Measurements from ENCODE around the gene ITPRIPL1. TPM values are rescaled to one million over a fixed set of nuclear protein-coding genes. Genes with fewer than 3 reads are reported as not detected.

The ITPRIPL1 gene
- total and polyA plus RNA-seq, 2 of the 8 experiments (the other 6 are each of a cell fraction or from before 2014, with no cell fraction given): 10.6 to 16.1 TPM

DNA sequence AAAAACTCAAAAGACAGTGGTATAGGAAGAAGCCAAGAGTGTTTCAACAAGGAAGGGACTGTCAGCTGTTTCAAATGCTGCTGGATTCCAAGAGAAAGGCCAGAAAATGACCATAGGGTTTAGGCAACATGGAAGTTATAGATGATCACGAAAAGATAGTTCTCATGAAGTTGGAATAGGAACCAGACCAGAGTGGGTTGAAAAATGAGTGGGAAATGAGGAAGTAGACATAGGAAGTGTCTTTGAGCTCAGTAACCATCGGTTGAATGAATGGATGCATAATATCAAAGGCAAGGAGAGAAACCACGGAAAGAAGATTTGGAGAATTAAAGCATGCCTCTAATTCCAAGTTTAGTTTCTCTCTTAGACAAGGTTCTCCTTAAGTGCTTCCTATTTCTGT is 11.8 kb downstream of the ITPRIPL1 start (continued):
- TF ChIP-seq, protein P1, sequence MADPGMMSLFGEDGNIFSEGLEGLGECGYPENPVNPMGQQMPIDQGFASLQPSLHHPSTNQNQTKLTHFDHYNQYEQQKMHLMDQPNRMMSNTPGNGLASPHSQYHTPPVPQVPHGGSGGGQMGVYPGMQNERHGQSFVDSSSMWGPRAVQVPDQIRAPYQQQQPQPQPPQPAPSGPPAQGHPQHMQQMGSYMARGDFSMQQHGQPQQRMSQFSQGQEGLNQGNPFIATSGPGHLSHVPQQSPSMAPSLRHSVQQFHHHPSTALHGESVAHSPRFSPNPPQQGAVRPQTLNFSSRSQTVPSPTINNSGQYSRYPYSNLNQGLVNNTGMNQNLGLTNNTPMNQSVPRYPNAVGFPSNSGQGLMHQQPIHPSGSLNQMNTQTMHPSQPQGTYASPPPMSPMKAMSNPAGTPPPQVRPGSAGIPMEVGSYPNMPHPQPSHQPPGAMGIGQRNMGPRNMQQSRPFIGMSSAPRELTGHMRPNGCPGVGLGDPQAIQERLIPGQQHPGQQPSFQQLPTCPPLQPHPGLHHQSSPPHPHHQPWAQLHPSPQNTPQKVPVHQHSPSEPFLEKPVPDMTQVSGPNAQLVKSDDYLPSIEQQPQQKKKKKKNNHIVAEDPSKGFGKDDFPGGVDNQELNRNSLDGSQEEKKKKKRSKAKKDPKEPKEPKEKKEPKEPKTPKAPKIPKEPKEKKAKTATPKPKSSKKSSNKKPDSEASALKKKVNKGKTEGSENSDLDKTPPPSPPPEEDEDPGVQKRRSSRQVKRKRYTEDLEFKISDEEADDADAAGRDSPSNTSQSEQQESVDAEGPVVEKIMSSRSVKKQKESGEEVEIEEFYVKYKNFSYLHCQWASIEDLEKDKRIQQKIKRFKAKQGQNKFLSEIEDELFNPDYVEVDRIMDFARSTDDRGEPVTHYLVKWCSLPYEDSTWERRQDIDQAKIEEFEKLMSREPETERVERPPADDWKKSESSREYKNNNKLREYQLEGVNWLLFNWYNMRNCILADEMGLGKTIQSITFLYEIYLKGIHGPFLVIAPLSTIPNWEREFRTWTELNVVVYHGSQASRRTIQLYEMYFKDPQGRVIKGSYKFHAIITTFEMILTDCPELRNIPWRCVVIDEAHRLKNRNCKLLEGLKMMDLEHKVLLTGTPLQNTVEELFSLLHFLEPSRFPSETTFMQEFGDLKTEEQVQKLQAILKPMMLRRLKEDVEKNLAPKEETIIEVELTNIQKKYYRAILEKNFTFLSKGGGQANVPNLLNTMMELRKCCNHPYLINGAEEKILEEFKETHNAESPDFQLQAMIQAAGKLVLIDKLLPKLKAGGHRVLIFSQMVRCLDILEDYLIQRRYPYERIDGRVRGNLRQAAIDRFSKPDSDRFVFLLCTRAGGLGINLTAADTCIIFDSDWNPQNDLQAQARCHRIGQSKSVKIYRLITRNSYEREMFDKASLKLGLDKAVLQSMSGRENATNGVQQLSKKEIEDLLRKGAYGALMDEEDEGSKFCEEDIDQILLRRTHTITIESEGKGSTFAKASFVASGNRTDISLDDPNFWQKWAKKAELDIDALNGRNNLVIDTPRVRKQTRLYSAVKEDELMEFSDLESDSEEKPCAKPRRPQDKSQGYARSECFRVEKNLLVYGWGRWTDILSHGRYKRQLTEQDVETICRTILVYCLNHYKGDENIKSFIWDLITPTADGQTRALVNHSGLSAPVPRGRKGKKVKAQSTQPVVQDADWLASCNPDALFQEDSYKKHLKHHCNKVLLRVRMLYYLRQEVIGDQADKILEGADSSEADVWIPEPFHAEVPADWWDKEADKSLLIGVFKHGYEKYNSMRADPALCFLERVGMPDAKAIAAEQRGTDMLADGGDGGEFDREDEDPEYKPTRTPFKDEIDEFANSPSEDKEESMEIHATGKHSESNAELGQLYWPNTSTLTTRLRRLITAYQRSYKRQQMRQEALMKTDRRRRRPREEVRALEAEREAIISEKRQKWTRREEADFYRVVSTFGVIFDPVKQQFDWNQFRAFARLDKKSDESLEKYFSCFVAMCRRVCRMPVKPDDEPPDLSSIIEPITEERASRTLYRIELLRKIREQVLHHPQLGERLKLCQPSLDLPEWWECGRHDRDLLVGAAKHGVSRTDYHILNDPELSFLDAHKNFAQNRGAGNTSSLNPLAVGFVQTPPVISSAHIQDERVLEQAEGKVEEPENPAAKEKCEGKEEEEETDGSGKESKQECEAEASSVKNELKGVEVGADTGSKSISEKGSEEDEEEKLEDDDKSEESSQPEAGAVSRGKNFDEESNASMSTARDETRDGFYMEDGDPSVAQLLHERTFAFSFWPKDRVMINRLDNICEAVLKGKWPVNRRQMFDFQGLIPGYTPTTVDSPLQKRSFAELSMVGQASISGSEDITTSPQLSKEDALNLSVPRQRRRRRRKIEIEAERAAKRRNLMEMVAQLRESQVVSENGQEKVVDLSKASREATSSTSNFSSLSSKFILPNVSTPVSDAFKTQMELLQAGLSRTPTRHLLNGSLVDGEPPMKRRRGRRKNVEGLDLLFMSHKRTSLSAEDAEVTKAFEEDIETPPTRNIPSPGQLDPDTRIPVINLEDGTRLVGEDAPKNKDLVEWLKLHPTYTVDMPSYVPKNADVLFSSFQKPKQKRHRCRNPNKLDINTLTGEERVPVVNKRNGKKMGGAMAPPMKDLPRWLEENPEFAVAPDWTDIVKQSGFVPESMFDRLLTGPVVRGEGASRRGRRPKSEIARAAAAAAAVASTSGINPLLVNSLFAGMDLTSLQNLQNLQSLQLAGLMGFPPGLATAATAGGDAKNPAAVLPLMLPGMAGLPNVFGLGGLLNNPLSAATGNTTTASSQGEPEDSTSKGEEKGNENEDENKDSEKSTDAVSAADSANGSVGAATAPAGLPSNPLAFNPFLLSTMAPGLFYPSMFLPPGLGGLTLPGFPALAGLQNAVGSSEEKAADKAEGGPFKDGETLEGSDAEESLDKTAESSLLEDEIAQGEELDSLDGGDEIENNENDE (IDR thresholded peaks at IDR 0.05; ENCODE audit: insufficient replicate concordance, low read length): no peak
- TF ChIP-seq JUN (IDR thresholded peaks at IDR 0.05; ENCODE audit: low read depth, low read length): no peak
- no peak for TF ChIP-seq RAD21 (IDR thresholded peaks at IDR 0.05 in 1 of 2, conservative IDR thresholded peaks at IDR 0.05 in 1 of 2; ENCODE audit: low read depth in 2 of 2, low read length in 2 of 2)
- no peak for TF ChIP-seq CHD2 (IDR thresholded peaks at IDR 0.05; ENCODE audit: low read length)
- TF ChIP-seq, protein P2, sequence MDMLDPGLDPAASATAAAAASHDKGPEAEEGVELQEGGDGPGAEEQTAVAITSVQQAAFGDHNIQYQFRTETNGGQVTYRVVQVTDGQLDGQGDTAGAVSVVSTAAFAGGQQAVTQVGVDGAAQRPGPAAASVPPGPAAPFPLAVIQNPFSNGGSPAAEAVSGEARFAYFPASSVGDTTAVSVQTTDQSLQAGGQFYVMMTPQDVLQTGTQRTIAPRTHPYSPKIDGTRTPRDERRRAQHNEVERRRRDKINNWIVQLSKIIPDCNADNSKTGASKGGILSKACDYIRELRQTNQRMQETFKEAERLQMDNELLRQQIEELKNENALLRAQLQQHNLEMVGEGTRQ (IDR thresholded peaks at IDR 0.05; ENCODE audit: low read length): no peak
- no peak for TF ChIP-seq SRF (IDR thresholded peaks at IDR 0.05; ENCODE audit: low read depth, low read length)
- no peak for TF ChIP-seq SP2 (IDR thresholded peaks at IDR 0.05; ENCODE audit: low read length)
- no peak for TF ChIP-seq CREB1 (IDR thresholded peaks at IDR 0.05)
- TF ChIP-seq EZH2 (IDR thresholded peaks at IDR 0.05; ENCODE audit: low read depth, low read length, severe bottlenecking): no peak
- TF ChIP-seq JUND (IDR thresholded peaks at IDR 0.05; ENCODE audit: low read length): no peak
- no peak for TF ChIP-seq CTBP2 (IDR thresholded peaks at IDR 0.05; ENCODE audit: borderline replicate concordance, insufficient read depth, insufficient read length, low read length)

Data from H1 (cell line).